Posterior cingulate gyrus (tissue), 11 donors: Measurements from ENCODE around the gene LAMC2.

ENCODE experiments used
- DNase-seq, 10 donors: peaks; one replicate each; pipeline versions ENCODE4 v3.0.0 to v3.0.0-alpha.2; 2020 to 2021; ENCODE audit warnings: mixed read lengths in 3 of 10
- intact Hi-C: fragments of 100-400 bp; cut with DNase I; formaldehyde crosslinking; loops from one replicate; pipeline ENCODE4 v1.15.1; 2023

LAMC2 gene

GRCh38 chr1:183167676-183168075 is 18.4 kb upstream of the LAMC2 start:
- no peak for DNase-seq
- intact Hi-C loops, result no loop called here

GRCh38 chr1:183168308-183168707 is 17.8 kb upstream of the LAMC2 start:
- no peak for DNase-seq
- intact Hi-C loops, result no loop called here

- DNase-seq, result no peak
- intact Hi-C loops, result no loop called here
Observed at GRCh38 chr1:183173828-183174227, 12.2 kb upstream of the LAMC2 start.

DNA sequence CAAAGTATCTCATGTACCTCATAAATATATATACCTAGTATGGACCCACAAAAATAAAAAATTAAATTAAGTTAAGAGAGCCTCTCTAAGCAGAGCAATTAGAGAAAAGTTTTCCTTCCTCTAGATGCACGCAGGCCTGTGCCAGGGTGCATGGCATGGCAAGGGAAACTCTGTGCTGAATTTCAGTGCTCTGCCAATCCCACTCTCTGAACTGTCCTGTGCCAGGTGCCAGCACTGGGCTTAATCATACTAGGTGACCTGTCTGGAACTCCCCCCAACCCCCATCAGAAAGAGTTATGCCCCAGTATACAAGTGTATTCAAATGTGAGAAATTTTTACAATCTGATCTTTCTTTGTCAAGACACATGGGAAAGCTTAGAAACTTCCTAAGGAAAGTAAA is 10.4 kb upstream of the LAMC2 start:
- intact Hi-C loops, result no loop called here
- DNase-seq, result no peak

DNA sequence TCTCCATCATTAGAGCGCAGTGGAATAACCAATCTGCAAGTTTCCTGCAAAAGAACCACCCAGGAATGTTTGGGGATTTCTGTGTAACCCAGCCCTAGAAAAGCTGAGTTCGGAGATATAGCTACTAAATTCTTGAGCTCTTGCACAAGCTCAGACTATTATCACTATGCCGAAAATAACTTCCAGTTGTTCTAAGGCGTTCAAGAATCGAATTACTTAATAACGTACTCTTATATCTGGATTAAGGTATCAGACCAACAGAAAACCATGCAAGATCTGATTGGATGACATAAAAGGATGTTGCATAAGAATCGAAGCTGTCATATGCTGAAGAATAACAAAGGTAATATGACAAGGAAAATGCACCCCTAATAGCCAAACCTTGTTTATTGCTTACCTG is 7.5 kb upstream of the LAMC2 start:
- intact Hi-C loops, result no loop called here
- DNase-seq, result no peak

- intact Hi-C loops, result no loop called here
Observed at GRCh38 chr1:183179033-183179432, 7.0 kb upstream of the LAMC2 start.

DNA sequence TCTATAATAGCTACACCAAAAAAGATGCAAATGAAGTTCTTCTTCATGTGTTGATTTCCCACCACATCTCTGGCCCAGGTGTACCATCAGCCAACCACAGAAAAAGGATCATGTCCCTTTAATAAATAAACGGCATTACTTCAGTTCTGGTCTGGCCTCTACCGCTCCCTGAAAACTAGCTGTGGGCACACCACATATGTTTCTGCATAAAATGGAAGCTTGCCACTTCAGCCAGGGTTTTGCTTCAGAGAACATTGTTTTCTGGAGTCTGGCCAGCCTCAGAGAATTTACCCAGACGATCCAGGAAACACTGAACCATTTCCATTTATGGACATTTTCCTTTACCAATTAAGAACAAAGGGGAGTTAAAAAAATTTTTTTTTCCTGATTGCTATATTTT is 5.8 kb upstream of the LAMC2 start:
- intact Hi-C loops, result no loop called here
- DNase-seq, result peak in 3 of 10 donors; percentile 10 to 24 (median 19)

More at GRCh38 chr1:183179033-183179432, 7.0 kb upstream of the LAMC2 start:
- DNase-seq, result no peak

GRCh38 chr1:183180634-183181056 is 5.4 kb upstream of the LAMC2 start:
- DNase-seq, result no peak
- intact Hi-C loops, result no loop called here

DNA sequence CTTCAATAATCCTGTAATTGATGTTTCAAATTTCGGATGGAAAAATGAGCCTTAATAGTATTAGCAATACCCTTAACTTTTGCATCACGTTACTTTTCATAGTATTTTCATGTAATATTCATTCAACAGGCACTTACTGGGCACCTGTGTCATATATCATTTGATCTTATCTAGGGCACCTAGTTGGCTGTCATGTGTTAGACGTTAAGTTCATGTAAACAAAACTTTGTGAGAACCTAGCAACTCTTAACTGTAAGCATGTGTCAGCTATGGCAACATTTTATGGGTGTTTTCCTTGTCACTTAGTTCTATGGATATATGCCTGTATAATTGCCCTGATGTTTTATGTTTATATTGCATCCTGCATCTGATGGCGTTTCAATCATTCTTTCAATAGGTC is 777 bp downstream of the LAMC2 start:
- no peak for DNase-seq
- intact Hi-C loops, result no loop called here

GRCh38 chr1:183188240-183188639 is 2.2 kb downstream of the LAMC2 start:
- intact Hi-C loops, result no loop called here
- no peak for DNase-seq

GRCh38 chr1:183191833-183192232 is 5.8 kb downstream of the LAMC2 start:
- intact Hi-C loops, result no loop called here
- DNase-seq, result no peak

- DNase-seq, result no peak
- intact Hi-C loops, result no loop called here
Observed at GRCh38 chr1:183193963-183194525, 8.0 kb downstream of the LAMC2 start.

- intact Hi-C loops, result no loop called here
- DNase-seq, result no peak
Observed at GRCh38 chr1:183194527-183195141, 8.6 kb downstream of the LAMC2 start.

GRCh38 chr1:183195142-183195574 is 9.1 kb downstream of the LAMC2 start:
- intact Hi-C loops, result no loop called here
- no peak for DNase-seq

- intact Hi-C loops, result no loop called here
- DNase-seq, result no peak
Observed at GRCh38 chr1:183197762-183198161, 11.7 kb downstream of the LAMC2 start.

DNA sequence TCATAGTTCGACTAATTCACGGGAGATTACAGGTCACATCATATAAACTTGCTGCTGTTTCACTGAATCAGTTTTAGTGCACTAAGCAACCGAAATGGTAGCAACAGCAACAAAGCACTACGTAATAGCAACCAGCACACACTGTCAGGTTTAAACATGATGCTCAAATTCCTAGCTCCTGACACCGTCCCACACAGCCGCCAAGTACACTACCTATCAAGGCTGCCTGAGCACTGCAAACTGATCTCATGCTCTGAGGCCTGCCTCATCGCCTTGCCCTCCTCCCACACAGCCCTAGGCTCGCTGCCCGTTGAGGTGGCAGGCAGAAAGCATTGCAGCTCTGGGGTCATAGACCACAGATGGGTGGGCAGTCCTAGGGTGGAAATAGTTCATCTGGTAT is 12.4 kb downstream of the LAMC2 start:
- no peak for DNase-seq
- intact Hi-C loops, result no loop called here

- intact Hi-C loops, result no loop called here
- DNase-seq, result no peak
Observed at GRCh38 chr1:183199304-183199703, 13.2 kb downstream of the LAMC2 start.

DNA sequence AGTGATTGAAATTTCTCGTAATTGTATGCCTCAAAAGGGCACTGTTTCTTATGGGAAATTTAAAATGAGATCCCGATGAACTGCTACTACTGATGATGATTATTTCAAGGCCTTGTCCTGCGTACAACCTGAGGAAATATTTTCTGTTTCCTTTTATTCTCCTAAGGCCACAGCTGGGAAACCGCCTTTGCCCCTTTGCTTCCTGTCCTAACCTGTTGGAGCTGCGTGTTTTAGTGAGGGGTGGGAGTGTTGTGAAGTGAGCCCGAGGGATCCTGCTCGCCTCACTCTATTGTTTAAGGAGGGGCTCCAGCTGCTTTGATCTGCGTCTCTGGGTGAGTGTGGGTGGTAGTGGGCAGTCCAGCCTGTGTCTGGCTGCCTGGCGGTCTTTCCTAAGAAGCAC is 14.4 kb downstream of the LAMC2 start:
- intact Hi-C loops, result no loop called here
- no peak for DNase-seq

GRCh38 chr1:183203094-183203493 is 17.0 kb downstream of the LAMC2 start:
- no peak for DNase-seq
- intact Hi-C loops, result no loop called here

DNA sequence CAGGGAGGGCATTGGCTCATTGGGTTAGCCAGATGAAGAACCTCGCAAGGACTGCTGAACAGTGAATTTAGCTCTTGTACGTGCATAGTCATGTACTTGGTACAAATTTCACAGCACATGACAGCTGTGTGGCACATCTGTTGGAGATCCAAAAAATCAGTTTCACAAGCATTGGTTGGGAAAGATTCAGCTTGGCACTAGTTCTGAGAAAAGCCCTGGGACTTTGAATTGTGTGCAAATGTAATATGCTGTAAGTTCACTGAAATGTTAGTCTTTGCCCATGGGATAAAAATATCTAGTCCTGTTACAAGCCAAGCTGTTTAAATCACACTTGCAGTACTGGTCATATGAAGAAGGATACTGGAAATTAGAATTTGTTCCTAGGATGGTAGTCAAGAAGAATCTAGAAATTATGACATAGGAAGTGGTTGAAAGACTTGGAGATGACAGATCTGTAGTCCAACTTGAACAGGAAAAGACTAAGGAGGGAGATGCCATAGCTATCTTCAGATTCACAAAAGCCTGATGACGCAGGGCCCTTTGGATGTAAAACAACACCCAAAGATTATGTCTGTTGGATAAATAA is 19.2 kb downstream of the LAMC2 start:
- no peak for DNase-seq
- intact Hi-C loops, result no loop called here

- DNase-seq, result no peak
- intact Hi-C loops, result no loop called here
Observed at GRCh38 chr1:183206538-183207122, 20.6 kb downstream of the LAMC2 start.
